ENCODE data around the gene SLC43A3.
"Not testable (repeated sequence)": the region's sequence is repeated elsewhere in the genome, so short reads cannot be mapped to it uniquely, and the experiment has no call there.

SLC43A3 gene

GRCh38 chr11:57459164-57460021 is 32.5 kb upstream of the SLC43A3 start:
- DNase-seq: peak; percentile 82

- peak; percentile 65 for DNase-seq
Measured at GRCh38 chr11:57458410-57459163, 31.7 kb upstream of the SLC43A3 start.

GRCh38 chr11:57458060-57458409 is 31.1 kb upstream of the SLC43A3 start:
- peak; percentile 38 for DNase-seq

GRCh38 chr11:57457643-57458023 is 30.7 kb upstream of the SLC43A3 start:
- no peak for DNase-seq

- peak; percentile 86 for DNase-seq
Measured at GRCh38 chr11:57456960-57457642, 30.2 kb upstream of the SLC43A3 start.

DNA sequence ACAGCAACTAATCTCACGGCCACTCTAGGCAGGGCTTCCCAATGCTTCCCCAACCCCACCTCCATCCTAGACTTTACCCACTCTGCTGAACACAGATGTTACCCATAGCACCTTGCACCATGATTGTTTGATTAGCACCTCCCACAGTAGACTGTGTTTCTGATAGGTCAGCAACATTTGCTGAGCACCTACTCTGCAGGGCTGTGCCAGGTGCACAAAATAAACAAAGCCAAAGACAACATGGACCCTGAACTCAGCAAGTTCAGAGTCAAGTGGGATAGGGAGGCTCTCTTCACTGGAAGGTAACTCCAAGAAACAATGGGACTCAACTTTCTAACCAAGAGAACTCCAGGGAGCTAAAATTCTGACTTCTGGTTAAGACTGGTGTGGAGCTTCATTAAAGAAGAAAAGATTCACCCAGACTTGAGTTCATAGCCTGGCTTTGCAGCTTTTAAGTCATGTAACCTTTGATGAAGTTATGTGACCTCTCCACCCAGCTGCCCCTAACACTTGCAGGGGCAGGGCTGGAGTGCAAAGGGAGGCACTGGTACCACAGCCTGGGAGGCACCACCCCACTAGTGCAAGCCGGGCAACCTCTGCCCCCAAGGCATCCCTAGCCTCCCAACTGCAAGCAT is 26.7 kb upstream of the SLC43A3 start:
- peak; percentile 89 for DNase-seq

GRCh38 chr11:57446055-57446454 is 19.1 kb upstream of the SLC43A3 start:
- DNase-seq: no peak

GRCh38 chr11:57445122-57445394 is 18.1 kb upstream of the SLC43A3 start:
- not testable (repeated sequence) for DNase-seq

DNA sequence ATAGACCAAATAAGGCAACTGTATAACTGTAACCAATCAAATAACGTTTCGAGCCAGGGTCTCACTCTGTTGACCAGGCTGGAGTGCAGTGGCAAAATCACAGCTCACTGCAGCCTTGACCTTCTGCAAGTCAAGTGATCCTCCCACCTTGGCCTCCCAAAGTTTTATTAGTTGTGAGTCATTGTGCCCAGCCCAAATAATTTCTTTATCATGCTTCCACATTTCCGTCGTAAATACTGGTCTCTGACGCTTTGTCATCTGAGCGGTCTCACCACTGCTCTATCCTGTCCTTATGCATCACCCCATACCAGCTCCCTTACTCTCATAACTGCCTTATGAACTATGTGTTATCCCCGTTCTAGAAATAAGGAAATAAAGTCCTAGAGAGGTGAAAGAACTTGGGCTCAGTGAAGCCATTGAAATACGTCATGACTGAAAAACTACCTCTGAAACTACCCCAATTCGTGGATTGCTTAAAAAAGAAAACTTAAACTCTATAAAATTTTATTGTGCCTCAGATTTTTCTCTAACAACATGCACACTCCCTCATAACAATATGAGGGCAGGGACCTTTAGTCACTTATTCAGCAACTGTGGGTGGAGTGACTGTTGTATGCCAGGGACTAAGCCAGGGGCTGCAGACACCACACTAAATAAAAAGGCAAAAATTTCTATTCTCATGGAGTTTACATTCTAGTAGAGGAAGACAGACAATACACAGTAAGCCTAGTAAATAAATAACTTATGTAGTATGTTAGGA is 17.6 kb upstream of the SLC43A3 start:
- no peak for DNase-seq

DNA sequence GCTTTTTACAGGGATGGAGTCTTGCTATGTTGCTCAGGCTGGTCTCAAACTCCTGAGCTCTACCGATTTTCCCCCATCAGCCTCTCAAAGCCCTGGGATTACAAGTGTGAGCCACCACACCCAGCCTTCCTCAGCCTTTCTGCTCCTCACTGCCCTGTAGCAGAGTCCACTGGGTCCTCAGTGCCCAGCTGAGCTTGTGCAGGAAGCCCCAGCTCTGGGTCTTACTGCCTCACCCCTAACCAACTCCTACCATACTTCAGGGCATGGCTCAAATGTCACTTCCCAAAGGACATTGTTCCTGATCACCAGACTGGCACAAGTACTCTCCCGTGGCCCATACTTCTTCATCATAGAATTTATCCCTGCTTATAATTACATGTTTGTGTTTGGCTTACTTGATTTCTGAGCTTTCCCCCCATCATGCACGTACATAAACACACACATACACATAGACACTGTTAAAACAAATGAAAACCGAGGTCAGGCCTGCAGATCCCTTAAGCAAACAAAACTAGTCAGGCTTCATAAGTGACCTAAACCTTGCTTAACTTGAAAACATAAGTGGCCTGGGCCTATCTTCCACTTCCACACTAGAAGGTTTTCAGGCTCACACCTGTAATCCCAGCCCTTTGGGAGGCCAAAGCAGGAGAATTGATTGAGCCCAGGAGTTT is 14.0 kb upstream of the SLC43A3 start:
- no peak for DNase-seq

DNA sequence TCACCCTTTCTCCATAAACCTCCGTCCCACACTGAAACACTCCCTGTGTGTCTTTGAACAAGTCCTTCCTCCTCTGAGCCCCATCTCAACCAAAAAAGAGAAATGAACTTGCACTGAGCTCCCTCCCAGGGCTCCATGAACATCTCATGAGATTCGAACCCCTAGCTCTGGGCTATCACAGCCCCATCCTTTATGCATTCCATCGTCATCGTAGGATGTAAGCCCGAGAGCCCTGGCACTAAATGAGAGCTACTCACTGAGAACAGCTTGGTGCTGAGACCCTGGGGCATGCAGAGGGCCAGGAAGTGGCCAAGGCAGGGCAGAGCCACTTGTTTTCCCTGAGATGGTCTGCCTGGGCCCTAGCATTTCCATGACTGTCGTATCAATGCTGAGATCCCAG is 12.9 kb upstream of the SLC43A3 start:
- DNase-seq: no peak

DNA sequence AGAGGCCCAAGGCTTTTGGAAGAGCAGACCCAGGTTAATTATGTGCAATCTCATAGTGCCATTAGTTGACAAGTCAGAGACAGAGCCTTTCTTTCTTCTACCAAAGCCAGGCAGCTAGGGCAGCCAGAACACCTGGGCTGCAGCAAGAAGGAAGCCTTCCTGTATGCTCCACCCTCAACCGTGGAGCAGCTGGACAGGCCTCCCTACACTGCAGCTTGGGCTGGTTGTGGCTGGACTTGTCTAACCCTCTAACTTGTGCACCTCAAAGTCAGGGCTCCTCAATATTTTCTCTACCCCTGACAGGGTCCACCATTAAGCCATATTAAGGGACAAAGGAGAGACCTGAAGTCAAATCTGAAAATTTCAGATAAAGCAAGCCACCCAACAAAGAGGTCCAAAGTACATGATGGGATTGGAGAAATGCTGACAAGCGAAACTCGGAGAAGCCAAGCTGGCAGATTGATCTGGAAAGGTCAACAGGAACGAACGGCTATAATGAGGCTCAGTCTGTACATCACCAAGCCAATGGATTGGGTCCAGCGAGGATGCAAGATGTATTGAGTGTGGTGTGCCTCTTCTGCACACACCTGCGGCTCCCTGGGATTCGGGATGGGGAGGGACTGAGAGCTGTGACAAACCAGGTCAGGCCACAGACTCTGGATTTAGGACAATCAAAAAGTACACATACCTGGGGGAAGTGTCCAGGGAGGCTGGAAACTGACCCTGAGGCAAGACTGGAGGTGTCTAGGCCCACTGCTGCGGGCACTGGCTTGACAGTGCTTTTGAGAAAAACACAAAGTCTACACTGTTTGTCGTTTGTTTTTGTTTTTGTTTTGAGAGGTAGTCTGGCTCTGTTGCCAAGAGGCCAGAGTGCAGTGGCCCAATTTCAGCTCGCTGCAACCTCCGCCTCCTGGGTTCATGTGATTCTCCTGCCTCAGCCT is 11.7 kb upstream of the SLC43A3 start:
- peak; percentile 74 for DNase-seq

- DNase-seq: no peak
Measured at GRCh38 chr11:57436031-57436430, 9.1 kb upstream of the SLC43A3 start.

GRCh38 chr11:57434640-57435546 is 8.0 kb upstream of the SLC43A3 start:
- no peak for DNase-seq

- DNase-seq: no peak
Measured at GRCh38 chr11:57432714-57433163, 5.8 kb upstream of the SLC43A3 start.

DNA sequence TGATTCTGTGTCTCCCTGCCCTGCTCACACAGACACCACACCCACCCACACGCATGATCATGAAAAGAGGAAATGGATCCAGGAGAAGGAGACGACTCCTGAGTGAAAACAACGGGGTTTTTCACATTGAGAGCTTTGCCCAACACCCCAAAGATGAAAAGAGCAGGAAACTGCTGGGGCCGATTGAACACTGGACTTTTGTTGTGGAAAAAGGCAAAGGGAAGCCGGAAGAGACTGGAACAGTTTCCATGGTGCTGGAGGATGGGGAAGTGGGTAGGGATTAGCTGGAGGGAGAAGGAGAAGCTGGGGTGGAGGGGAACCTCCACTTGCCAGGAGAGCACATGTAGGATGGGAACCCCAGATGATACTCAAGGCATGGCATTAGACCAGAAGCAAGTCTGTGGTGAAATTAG is 5.2 kb upstream of the SLC43A3 start:
- DNase-seq: no peak

- DNase-seq: no peak
Measured at GRCh38 chr11:57430952-57431351, 4.0 kb upstream of the SLC43A3 start.

DNA sequence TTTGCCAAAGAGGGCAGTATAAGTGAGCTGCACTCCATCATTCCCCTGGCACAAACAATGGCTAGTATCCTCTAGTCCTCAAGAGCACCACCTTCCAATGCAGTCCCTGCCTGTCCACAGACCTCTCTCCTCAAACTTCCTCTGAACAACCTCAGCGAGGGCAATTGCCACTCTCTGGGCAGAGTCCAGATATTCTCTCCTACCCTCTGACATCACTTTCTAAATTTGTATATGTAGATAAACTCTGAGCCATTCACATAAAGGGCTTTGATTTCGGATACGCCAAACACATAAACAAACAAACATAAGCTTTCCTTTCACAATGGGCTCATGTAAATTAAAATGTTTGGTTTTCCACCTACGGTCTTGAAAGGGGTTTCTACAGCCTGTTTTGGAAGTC is 3.0 kb upstream of the SLC43A3 start:
- DNase-seq: no peak

GRCh38 chr11:57428643-57429042 is 1.7 kb upstream of the SLC43A3 start:
- DNase-seq: no peak

DNA sequence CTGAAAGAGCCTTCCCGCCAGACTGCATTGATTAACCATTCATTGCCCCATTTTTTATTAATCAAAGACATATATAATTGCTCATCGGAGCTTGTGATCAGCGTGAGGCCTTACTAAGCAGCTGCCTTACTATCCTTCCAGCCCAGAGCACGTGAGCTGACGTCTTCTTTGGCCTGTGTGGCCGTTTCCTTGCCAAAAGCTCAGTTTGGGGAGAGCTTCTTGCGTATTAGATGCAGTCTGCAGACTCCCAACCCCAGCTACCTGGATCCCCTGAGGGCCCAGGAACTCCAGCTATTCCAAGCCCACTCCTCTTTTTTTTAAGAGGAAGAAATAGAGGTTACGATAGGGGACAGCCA is 784 bp upstream of the SLC43A3 start:
- no peak for DNase-seq

Measured in RPMI8226 (cell line).